H1 (cell line): ENCODE measurements around the gene KDM2A. TPM values are rescaled to one million over a fixed set of nuclear protein-coding genes. Genes with fewer than 3 reads are reported as not detected.

ENCODE experiments used
- CTCF ChIA-PET: fragments of 300-600 bp; sonication (Branson Sonifier 250); formaldehyde crosslinking; loops from one replicate; lab custom pipeline; 2021; ENCODE audit not compliant: partially characterized antibody; lab: Charles Lee
- POLR2A ChIA-PET: fragments of 300-600 bp; sonication (Branson Sonifier 250); formaldehyde crosslinking; loops from one replicate; lab custom pipeline; 2021; ENCODE audit warnings: inconsistent platforms; ENCODE audit not compliant: partially characterized antibody; lab: Charles Lee
- DNase-seq, 2 experiments: peaks; one replicate each; pipeline versions ENCODE4 v3.0.0 to v3.0.0-alpha.2; 2010 to 2022; ENCODE audit warnings: low spot score in 2 of 2, low read depth in 1 of 2, mixed read lengths in 1 of 2
- FAIRE-seq: peaks from 2 replicates; lab custom pipeline; 2011; peaks lifted over from hg19 to GRCh38; lab: Jason Lieb, UNC
- H2AFZ ChIP-seq: 2 replicates; pipeline ENCODE4 v1.8.1; 2012; ENCODE audit warnings: low read length, inconsistent platforms
- H2AK5ac ChIP-seq: 2 replicates; pipeline ENCODE4 v1.6.1; 2013; ENCODE audit warnings: low read depth, low read length
- H2BK120ac ChIP-seq: replicated peaks from 2 replicates; pipeline ENCODE3; 2013; ENCODE audit warnings: low read depth, low read length, inconsistent platforms
- H2BK12ac ChIP-seq: 2 replicates; pipeline ENCODE4 v1.6.1; 2013; ENCODE audit warnings: low read depth, low read length
- H2BK15ac ChIP-seq: 2 replicates; pipeline ENCODE4 v1.6.1; 2013; ENCODE audit warnings: low read length
- H2BK20ac ChIP-seq: 2 replicates; pipeline ENCODE4 v1.6.1; 2013; ENCODE audit warnings: low read length
- H2BK5ac ChIP-seq: 2 replicates; pipeline ENCODE4 v1.6.1; 2013; ENCODE audit warnings: low read depth, low read length
- H3K14ac ChIP-seq: 2 replicates; pipeline ENCODE4 v1.6.1; 2013; ENCODE audit warnings: inconsistent platforms; ENCODE audit not compliant: insufficient read length
- H3K18ac ChIP-seq: 2 replicates; pipeline ENCODE4 v1.6.1; 2013; ENCODE audit warnings: low read length; ENCODE audit errors: extremely low read depth
- H3K23ac ChIP-seq: 2 replicates; pipeline ENCODE4 v1.6.1; 2013; ENCODE audit warnings: inconsistent platforms; ENCODE audit not compliant: insufficient read length
- H3K23me2 ChIP-seq: 2 replicates; pipeline ENCODE4 v1.6.1; 2013; ENCODE audit warnings: low read depth, low read length
- H3K27ac ChIP-seq: 2 replicates; pipeline ENCODE4 v1.6.1; 2011; ENCODE audit warnings: low read depth, low read length, inconsistent platforms
- H3K27me3 ChIP-seq, 4 experiments: replicated peaks in 1 of 4; 1 replicate in 1 of 4; 2 replicates in 3 of 4; pipeline versions ENCODE4 v1.6.1 to v1.8.1; 2011 to 2013; ENCODE audit warnings: low read length in 3 of 4, mild to moderate bottlenecking in 3 of 4, inconsistent platforms in 2 of 4, mixed read lengths in 2 of 4, moderate library complexity in 1 of 4; ENCODE audit not compliant: control insufficient read depth in 3 of 4, insufficient read depth in 3 of 4; ENCODE audit errors: extremely low read depth in 1 of 4
- H3K36me3 ChIP-seq, 4 experiments: 2 replicates each; pipeline versions ENCODE4 v1.6.1 to v1.8.1; 2011 to 2013; ENCODE audit warnings: mild to moderate bottlenecking in 4 of 4, low read length in 3 of 4, moderate library complexity in 2 of 4, control low read depth in 1 of 4, inconsistent platforms in 1 of 4; ENCODE audit not compliant: insufficient read depth in 4 of 4, control insufficient read depth in 2 of 4
- H3K4ac ChIP-seq: replicated peaks from 2 replicates; pipeline ENCODE3; 2013; ENCODE audit warnings: low read length, low read depth, mixed read lengths, inconsistent platforms; ENCODE audit not compliant: insufficient read length
- H3K4me1 ChIP-seq, 4 experiments: replicated peaks in 1 of 4; 1 replicate in 1 of 4; 2 replicates in 3 of 4; pipeline versions ENCODE4 v1.6.1 to v1.8.1; 2011 to 2013; ENCODE audit warnings: low read length in 3 of 4, inconsistent platforms in 2 of 4, mixed read lengths in 1 of 4; ENCODE audit not compliant: insufficient read depth in 4 of 4, control insufficient read depth in 3 of 4
- H3K4me2 ChIP-seq, 2 experiments: 2 replicates each; pipeline versions ENCODE4 v1.6.1 to v1.8.1; 2011 to 2013; ENCODE audit warnings: low read depth in 2 of 2, low read length in 2 of 2, control low read depth in 1 of 2, inconsistent platforms in 1 of 2, mild to moderate bottlenecking in 1 of 2; ENCODE audit not compliant: insufficient read depth in 1 of 2
- H3K4me3 ChIP-seq, 4 experiments: fragments of 200-600, 300-600 bp in 1 of 4; sonication (generic), shearing (Covaris generic), sonication (Bioruptor Twin) in 1 of 4; 2 replicates each; pipeline versions ENCODE4 v1.5.1 to v1.8.1; 2011 to 2016; ENCODE audit warnings: low read length in 4 of 4, low read depth in 3 of 4, control low read depth in 2 of 4, inconsistent platforms in 2 of 4, mild to moderate bottlenecking in 2 of 4, mixed read lengths in 1 of 4, moderate library complexity in 1 of 4; ENCODE audit not compliant: insufficient read depth in 2 of 4; ENCODE audit errors: extremely low read depth in 1 of 4
- H3K56ac ChIP-seq: replicated peaks from 2 replicates; pipeline ENCODE3; 2013; ENCODE audit warnings: low read depth, mild to moderate bottlenecking, mixed read lengths, low read length, inconsistent platforms; ENCODE audit not compliant: insufficient read length
- H3K79me1 ChIP-seq: 2 replicates; pipeline ENCODE4 v1.6.1; 2013; ENCODE audit warnings: low read depth, low read length, control low read depth
- H3K79me2 ChIP-seq, 2 experiments: 2 replicates each; pipeline versions ENCODE4 v1.6.1 to v1.8.1; 2012 to 2013; ENCODE audit warnings: low read length in 2 of 2, mild to moderate bottlenecking in 2 of 2, inconsistent platforms in 1 of 2; ENCODE audit not compliant: insufficient read depth in 2 of 2, control insufficient read depth in 1 of 2
- H3K9ac ChIP-seq, 4 experiments: replicated peaks in 1 of 4; 1 replicate in 1 of 4; 2 replicates in 3 of 4; pipeline versions ENCODE4 v1.6.1 to v1.8.1; 2011 to 2013; ENCODE audit warnings: low read depth in 3 of 4, low read length in 3 of 4, control low read depth in 2 of 4, mild to moderate bottlenecking in 2 of 4, moderate library complexity in 2 of 4, inconsistent platforms in 1 of 4; ENCODE audit errors: extremely low read depth in 1 of 4
- H3K9me3 ChIP-seq, 2 experiments: 2 replicates each; pipeline versions ENCODE4 v1.6.1 to v1.8.1; 2012 to 2013; ENCODE audit warnings: mild to moderate bottlenecking in 2 of 2, moderate library complexity in 2 of 2, control low read depth in 1 of 2, inconsistent platforms in 1 of 2, low read depth in 1 of 2, low read length in 1 of 2, mixed read lengths in 1 of 2; ENCODE audit not compliant: insufficient read depth in 2 of 2
- H4K20me1 ChIP-seq, 2 experiments: replicated peaks in 1 of 2; 2 replicates each; pipeline versions ENCODE3 to v1.8.1; 2011 to 2013; ENCODE audit warnings: inconsistent platforms in 2 of 2, low read length in 2 of 2, mild to moderate bottlenecking in 1 of 2; ENCODE audit not compliant: insufficient read depth in 2 of 2, control insufficient read depth in 1 of 2
- H4K5ac ChIP-seq: 2 replicates; pipeline ENCODE4 v1.6.1; 2013; ENCODE audit warnings: low read length, low read depth, mixed read lengths, inconsistent platforms; ENCODE audit not compliant: insufficient read length
- H4K8ac ChIP-seq: 2 replicates; pipeline ENCODE4 v1.8.0; 2013; ENCODE audit warnings: mild to moderate bottlenecking, moderate library complexity, low read length, inconsistent platforms; ENCODE audit not compliant: insufficient read depth; ENCODE audit errors: extremely low read depth
- H4K91ac ChIP-seq: replicated peaks from 2 replicates; pipeline ENCODE3; 2013; ENCODE audit warnings: low read length, mixed read lengths, inconsistent platforms; ENCODE audit not compliant: insufficient read length
- CTBP2 ChIP-seq: IDR thresholded peaks from 2 replicates; pipeline ENCODE4 v1.7.0; 2011; ENCODE audit warnings: borderline replicate concordance, mild to moderate bottlenecking, moderate library complexity, mixed read lengths, low read length; ENCODE audit not compliant: insufficient read depth, insufficient read length
- EP300 ChIP-seq, 2 experiments: IDR thresholded peaks; 1 replicate in 1 of 2; 2 replicates in 1 of 2; pipeline ENCODE4 v1.6.1; 2011 to 2012; ENCODE audit warnings: low read depth in 2 of 2, low read length in 2 of 2, mild to moderate bottlenecking in 2 of 2, borderline replicate concordance in 1 of 2, inconsistent platforms in 1 of 2, moderate library complexity in 1 of 2
- GTF2F1 ChIP-seq: IDR thresholded peaks from 2 replicates; pipeline ENCODE4 v1.6.1; 2012; ENCODE audit warnings: low read depth, low read length, improper control_type of control experiment, borderline replicate concordance
- JUND ChIP-seq: IDR thresholded peaks from 2 replicates; pipeline ENCODE4 v1.6.1; 2011; ENCODE audit warnings: mild to moderate bottlenecking, improper control_type of control experiment, low read length
- SP2 ChIP-seq: IDR thresholded peaks from 2 replicates; pipeline ENCODE4 v1.6.1; 2012; ENCODE audit warnings: mild to moderate bottlenecking, low read length, inconsistent platforms
- TEAD4 ChIP-seq: IDR thresholded peaks from 2 replicates; pipeline ENCODE4 v1.6.1; 2012; ENCODE audit warnings: low read depth, low read length, inconsistent platforms, mixed read lengths
- WGBS, 2 experiments: shearing (Covaris generic) in 1 of 2; methylation state at CpG; one replicate each; pipeline versions ENCODE4 v1.1.6 to v1.1.7; 2013 to 2015; ENCODE audit warnings: low lambda C conversion rate in 2 of 2, mixed read lengths in 2 of 2, inconsistent platforms in 1 of 2, low coverage in 1 of 2, missing lambda C conversion rate in 1 of 2; ENCODE audit not compliant: insufficient replicate concordance in 2 of 2, insufficient coverage in 1 of 2, insufficient read length in 1 of 2; ENCODE audit errors: extremely low coverage in 1 of 2, missing lambda C conversion rate in 1 of 2; 5-methylcytosine and 5-hydroxymethylcytosine counted together
- polyA plus RNA-seq, 7 experiments: library from polyadenylated mRNA; depleted of rRNA in 3 of 7; stranded (reverse) in 5 of 7; unstranded in 2 of 7; fragments of >200 nt in 5 of 7; fragments of 200-250 nt in 2 of 7; gene quantifications; 1 replicate in 5 of 7; 2 replicates in 1 of 7; 4 replicates in 1 of 7; pipeline versions ENCODE4 v1.2.1 to v1.2.3, GENCODE V29; 2011 to 2013; ENCODE audit warnings: missing spikeins in 2 of 7, mixed read lengths in 2 of 7
- total RNA-seq: library from RNA; stranded (reverse); fragmentation: NEBNext Ultra II Directional; extraction: Animal tissue kit (Norgen Biotek cat#: 25700); gene quantifications from 2 replicates; pipeline ENCODE4 v1.2.1, GENCODE V29; 2021
- TF ChIP-seq, protein P1 (sequence below): IDR thresholded peaks from 2 replicates; pipeline ENCODE4 v1.6.1; 2012; ENCODE audit warnings: inconsistent platforms

The KDM2A gene
- total and polyA plus RNA-seq, 2 of the 8 experiments (the other 6 are each of a cell fraction or from before 2014, with no cell fraction given) = 55.4 to 66.2 TPM

DNA sequence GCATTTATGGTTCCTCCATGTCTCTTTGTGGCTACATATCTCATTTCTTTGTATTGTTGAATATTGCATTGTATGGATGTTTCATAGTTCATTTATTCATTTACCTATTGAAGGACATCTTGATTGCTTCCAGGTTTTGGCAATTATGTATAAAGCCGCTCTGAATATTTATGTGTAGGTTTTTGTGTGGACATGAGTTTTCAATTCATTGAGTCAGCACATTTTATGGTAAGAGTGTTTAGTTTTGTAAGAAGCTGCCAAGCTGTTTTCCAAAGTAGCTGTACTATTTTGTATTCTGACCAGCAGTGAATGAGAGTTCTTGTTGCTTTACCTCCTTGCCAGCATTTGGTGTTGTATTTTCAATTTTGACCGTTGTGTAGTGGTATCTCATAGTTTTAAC is 39.2 kb downstream of the KDM2A start:
- DNase-seq (no peak), FAIRE-seq (no peak)
- no peak overlapping the region for H2BK20ac ChIP-seq
- WGBS, 2 experiments = 92% methylated on average over 2 of the region's 2 CpGs; no CpG with 5 or more reads in 1 of the 2 experiments
- no peaks in the 10 kb centered on the region for H3K23me2 ChIP-seq
- no peaks in the 10 kb centered on the region for H3K27me3 ChIP-seq
- H3K9ac ChIP-seq = no peak overlapping the region
- no peak overlapping the region for H2BK5ac ChIP-seq
- no peak overlapping the region for H3K4ac ChIP-seq
- peaks cover 0 to 8% (median 2%) of the 10 kb centered on the region in 4 experiments; a peak in 2 of 8 replicates for H3K36me3 ChIP-seq
- no peak overlapping the region for H3K18ac ChIP-seq
- ChIA-PET CTCF (interaction anchor here (1.3 to 4.3 kb wide), 3 partner anchors 9 to 85 kb away, joined by 3 to 31 read pairs (median 3); no protein-coding TSS in a partner anchor), POLR2A (interaction anchor here (0.6 to 1.6 kb wide), 4 partner anchors 9 to 42 kb away, joined by 3 to 6 read pairs (median 3); no protein-coding TSS in a partner anchor)
- no peak overlapping the region for H4K5ac ChIP-seq
- H3K23ac ChIP-seq = no peak overlapping the region
- H2BK12ac ChIP-seq = no peak overlapping the region
- no peak overlapping the region for H4K8ac ChIP-seq
- no peak overlapping the region for H2BK120ac ChIP-seq
- H3K14ac ChIP-seq = no peak overlapping the region
- no peaks in the 10 kb centered on the region for H3K9me3 ChIP-seq
- H3K4me1 ChIP-seq = no peaks in the 10 kb centered on the region
- H4K91ac ChIP-seq = no peak overlapping the region
- H4K20me1 ChIP-seq = peaks cover 2 to 3% of the 10 kb centered on the region in 2 experiments
- no peak overlapping the region for H2BK15ac ChIP-seq
- H2AFZ ChIP-seq = no peak overlapping the region
- no peak overlapping the region for H3K4me3 ChIP-seq
- no peak overlapping the region for H2AK5ac ChIP-seq
- peaks cover 0 to 80% of the 10 kb centered on the region in 2 experiments; a peak in 3 of 4 replicates for H3K79me2 ChIP-seq
- no peak overlapping the region for H3K56ac ChIP-seq
- no peak overlapping the region for H3K4me2 ChIP-seq
- H3K79me1 ChIP-seq = peaks cover 3% of the 10 kb centered on the region
- H3K27ac ChIP-seq = no peak overlapping the region
- TF ChIP-seq SP2 = no peak
- no peak for TF ChIP-seq EP300 (IDR thresholded peaks at IDR 0.05; ENCODE audit: borderline replicate concordance in 1 of 2, low read depth in 2 of 2, low read length in 2 of 2)
- no peak for TF ChIP-seq GTF2F1
- TF ChIP-seq, protein P1, sequence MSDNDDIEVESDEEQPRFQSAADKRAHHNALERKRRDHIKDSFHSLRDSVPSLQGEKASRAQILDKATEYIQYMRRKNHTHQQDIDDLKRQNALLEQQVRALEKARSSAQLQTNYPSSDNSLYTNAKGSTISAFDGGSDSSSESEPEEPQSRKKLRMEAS = no peak
- TF ChIP-seq TEAD4 = no peak
- TF ChIP-seq CTBP2 = no peak
- no peak for TF ChIP-seq JUND
